ENCODE measurements around the gene ZNF326.

ZNF326 gene

GRCh38 chr1:90083995-90084394 lies 89.1 kb downstream of the ZNF326 start:
- no peak for DNase-seq

Data from T1000 (cell line).